AG20443 (cell line): ENCODE data around the gene MYLK.
A peak's percentile ranks its signal among the peaks of the same experiment; 100 is the strongest.

Source experiments
- DNase-seq: peaks from one replicate; pipeline ENCODE4 v3.0.0; 2012; ENCODE audit warnings: low spot score, mixed read lengths

The MYLK gene

DNA sequence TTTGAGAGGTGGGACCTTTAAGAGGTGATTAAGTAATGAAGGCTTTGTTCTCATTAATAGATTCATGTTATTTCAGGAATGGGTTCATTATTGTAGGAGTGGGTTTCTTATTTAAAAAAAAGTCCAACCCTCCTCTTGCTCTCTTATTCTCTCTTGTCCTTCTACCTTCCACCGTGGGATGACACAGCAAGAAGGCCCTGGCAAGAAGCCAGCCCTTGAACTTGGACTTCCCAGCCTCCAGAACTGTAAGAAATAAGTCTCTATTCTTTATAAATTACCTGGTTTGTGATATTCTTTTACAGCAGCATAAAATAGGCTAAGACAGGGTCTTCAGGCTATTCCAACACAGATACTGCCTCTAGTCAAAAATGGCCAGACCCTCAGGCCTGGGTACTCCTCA is 62.2 kb downstream of the MYLK start:
- no peak for DNase-seq

DNA sequence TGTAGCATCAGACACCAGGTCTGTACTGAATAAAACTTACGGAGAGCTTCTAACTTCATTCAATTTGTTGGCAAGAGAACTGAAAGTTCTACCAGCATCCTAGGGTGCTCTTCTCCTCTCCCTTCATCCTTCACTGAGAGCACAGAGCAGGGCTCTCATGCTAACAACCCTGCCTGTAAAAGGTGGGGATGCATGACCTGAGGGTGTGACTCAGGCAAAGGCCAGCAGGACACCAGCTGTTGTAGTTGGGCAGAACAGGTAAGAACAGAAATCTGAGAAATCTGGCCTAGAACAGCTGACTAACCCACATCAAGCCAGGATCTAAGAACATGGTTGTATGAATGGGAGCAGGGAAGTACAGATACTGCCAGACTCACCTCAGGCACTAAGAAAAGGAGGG is 64.2 kb downstream of the MYLK start:
- no peak for DNase-seq

DNA sequence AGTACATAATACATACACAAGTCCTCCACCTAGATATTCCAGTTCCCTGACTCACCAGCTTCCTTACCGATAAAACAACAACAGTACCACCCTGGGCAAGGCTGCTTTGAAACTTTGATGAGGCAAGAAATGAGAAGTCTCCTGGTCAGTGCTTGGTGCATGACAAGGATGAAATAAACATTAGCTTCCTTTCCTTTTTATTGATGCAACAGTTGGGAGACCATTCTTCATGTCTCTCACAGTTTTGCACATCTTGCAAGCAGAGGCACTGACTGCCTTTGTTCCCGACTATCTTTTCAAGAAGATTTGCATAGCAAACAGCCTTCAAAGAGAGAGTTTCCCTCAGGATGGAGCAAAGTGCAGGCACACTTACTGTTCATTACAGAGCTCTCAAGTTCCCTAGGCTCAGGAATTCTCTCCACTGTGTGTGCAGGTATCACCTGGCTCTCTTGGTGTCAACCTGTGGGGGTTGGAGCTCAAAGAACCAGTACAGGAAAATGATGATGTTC is 65.2 kb downstream of the MYLK start:
- DNase-seq = no peak

DNA sequence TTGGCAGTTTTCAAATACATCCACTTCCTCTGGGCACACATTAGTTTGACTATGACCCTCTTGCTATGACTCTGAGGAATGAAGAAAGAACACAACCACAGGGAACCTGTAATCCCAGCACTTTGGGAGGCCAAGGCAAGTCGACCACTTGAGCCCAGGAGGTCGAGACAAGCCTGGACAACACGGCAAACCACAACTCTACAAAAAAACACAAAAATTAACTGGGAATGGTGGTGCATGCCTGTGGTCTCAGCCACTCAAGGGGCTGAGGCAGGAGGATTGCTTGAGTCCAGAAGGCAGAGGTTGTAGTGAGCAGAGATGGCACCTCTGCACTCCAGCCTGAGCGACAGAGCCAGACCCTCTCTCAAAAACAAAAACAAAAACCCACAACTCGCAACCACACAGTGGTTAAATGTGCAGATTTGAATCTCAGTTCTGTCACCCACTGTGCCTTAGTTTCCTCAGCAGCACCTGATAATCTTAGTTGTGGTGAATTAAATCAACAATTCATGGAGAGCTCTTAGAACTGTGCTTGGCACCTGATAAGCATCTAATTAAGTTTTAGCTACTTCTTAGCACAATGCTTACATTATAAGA is 65.7 kb downstream of the MYLK start:
- DNase-seq = no peak

DNA sequence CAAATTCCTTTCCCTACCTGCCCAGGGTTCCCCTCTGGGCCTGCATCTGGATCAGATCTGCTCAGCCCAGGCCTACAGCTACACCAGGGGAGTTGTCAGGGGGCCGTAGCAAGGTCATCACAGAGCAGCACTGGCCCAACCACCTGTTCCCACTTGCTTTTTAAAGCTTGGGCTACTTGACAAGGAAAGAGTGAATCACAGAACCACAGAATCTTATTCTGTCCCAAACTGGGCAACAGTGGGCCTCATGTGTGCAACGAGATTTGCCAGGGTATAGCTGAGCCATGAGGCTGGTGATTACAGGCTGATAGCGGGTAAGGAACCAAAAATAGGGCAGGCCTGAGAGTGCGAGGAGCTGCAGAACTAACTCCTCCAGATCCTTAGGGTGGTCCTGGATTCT is 66.7 kb downstream of the MYLK start:
- DNase-seq = peak; percentile 51

DNA sequence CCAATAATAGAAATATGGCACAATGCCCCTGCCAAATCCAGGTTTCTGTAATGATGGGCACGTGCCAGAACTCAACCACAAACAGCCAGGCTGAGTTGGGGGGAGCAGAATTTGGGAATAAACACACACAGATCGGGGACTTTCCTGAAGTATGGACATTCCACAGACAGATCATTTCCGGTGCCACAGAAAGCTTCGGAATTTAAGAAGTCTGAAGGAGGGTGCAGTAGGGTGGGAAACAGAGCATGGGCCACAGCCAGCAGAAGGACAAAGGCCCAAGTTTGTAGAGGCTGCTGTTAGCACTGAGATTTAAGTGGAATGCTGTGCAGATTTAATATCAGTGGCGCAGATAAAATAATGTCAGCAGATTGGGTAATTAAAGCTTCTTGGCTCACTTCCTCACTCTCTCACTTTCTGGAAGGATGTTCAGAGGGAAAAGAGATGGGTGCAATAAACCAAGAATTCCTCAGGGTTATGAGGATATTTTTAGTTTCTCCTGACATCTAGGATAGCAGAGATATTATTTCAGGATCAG is 67.4 kb downstream of the MYLK start:
- DNase-seq = peak; percentile 82

DNA sequence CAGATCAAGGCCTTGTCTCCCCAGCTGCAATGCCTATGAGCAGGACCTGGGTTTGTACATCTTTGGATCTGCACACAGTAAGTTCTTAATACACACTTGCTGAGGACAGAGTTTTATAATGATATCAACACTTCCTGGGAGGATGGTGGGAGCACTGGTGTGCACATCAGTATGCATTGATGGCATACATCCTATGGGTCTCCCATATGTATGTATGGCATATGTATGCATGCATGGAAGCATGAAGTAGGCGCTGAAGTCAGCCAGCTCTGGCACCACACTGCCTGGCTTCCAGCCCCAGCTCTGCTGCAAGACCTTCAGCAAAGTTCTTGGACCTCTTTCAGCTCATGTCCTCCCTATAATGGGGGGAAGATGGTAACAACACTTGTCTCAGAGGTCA is 68.2 kb downstream of the MYLK start:
- DNase-seq = no peak

DNA sequence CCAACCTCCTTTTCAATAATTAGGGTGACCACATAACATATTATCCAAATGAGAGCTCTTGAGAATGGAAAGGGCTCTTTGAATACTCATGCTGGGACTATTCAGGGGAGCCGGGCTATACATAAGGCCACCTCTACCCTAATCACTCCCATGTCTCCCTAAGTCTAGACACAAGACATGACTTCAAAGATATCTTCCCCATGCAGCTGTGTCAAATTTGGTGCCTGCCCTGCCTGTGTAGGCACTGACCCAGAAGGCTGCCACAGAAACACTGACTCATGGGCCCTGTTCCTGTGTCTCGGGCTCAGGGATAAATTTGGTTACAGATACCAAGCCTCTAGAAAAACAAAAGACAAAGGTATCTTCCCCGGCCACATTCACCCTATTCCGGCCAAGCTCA is 70.3 kb downstream of the MYLK start:
- peak; percentile 63 for DNase-seq

DNA sequence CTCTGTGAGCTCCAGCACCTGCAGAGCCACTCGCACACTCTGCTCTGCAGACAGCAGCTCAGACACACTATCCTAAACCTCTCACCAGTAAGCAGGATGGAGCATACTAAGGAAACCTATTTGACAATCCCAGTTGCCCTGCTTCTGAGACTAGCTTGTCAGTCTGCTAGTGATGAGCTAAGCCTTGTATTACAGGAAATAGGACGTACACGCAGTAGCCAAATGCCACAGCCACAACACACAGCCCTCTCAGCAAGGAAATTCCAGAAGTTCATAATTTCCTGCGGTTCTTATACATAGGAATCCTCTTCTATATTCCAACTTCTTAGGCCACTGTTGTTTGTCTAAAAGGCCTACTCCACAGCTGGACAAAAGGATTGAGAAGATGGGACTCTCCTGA is 74.5 kb downstream of the MYLK start:
- peak; percentile 34 for DNase-seq

DNA sequence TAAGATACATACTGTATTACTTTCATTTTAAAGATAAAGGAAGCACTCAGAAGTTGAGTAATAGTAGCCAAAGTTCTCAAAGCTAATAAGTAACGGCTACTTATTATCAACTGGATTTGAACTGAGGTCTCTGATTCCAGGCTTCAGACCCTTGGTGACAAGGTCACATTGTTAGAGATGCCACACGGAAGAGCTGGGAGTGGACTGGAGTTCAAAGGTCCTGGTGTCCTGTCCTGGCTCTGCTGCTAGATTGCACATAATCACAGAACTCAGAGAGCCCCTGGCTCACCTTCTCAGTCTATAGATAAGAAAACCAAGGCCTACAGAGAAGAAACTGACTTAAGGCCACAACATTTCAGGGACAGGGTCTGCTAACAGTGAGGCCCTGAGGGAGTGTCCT is 75.3 kb downstream of the MYLK start:
- no peak for DNase-seq

DNA sequence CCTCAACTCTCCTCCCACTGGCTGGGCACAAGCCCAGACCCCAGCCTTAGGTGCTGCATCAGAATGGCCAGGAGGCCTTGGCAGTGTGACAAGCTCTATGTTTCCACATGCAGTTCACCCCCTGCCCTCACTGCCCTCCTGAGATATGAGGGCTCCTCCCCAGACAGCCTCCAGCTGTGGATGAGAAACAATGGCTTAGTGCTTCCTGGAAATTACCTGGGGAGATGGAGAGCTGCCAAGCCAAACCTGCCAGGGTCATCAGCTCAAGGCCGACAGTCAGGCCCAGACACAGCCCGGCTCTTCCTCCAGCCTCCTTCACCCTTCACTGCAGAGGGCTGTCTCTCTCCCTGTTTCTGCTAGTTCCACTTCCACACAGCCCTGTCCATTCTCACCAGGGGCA is 76.3 kb downstream of the MYLK start:
- DNase-seq = no peak

DNA sequence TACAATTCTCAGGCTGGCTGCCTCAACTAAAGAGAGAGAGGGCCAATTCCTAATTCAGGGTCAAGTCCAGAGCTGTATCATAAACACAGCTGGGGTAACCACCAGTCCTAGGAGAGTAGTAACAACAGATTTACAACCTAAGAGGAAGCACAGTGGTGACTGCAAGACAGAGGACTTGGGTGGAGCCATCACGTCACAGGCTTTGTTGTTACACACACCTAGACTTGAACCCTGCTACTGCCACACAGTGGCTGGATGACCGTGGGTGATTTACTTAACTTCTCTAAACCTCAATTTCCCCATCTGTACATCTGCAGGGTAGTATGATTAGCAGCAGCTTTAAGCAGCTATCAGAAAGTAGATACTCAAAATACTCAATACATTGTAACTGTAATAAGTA is 78.6 kb downstream of the MYLK start:
- no peak for DNase-seq

DNA sequence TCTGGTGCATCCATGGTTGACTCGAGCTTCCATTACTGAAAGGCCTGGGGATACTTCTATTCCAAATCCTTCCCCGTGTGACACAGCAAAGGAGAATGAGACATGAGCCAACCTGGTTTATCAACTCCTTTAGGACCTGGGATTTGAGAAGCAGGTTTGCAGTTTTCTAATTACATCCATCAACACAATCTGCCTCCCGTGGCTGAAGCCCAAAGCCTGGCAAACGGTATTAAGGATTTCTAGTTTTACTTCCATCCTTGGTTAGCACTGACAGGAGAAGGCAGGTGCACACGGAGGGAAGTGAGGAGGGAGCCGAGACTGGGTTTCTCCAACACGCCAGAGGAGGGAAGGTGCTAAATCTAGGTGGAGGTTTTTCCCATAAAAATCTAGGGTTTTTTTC is 79.0 kb downstream of the MYLK start:
- no peak for DNase-seq

DNA sequence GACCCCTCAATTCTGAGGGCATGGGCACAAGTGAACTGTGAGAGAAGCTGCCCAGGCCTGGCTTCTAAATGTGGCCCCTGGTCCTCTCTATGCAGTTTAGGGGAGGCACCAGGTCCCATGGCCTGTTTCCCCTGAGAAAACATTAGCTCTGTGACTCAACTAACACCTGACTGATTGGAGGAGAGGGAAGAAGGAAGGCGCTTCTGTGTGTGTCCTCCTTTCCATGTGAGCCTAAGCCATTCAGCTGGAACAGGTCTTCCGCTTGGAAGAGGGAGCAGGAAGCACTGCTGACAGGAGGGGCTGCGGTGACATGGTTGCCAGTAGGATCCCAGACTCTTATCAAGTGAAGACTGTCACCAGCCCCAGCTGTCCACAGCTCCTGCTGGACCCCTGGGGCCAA is 79.5 kb downstream of the MYLK start:
- no peak for DNase-seq

DNA sequence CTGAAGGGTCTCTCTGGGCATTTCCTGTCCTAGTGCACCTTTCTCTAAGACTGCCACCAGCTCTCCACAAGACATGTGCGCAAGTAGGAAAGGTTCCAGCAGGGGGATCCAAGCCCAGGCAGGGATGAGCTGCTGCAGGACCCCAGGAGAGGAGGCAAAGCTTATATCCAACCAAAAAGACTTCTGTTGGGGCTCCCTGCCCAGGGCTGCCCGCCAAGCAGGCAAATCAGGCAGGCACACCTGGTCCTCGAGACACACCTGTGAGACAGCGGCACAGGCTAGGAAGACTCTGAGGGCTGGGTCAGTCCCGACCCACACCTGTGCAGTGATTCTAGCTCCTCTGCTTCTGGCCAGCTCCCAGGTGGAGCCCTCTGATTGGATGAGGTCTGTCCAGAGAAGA is 80.6 kb downstream of the MYLK start:
- no peak for DNase-seq

DNA sequence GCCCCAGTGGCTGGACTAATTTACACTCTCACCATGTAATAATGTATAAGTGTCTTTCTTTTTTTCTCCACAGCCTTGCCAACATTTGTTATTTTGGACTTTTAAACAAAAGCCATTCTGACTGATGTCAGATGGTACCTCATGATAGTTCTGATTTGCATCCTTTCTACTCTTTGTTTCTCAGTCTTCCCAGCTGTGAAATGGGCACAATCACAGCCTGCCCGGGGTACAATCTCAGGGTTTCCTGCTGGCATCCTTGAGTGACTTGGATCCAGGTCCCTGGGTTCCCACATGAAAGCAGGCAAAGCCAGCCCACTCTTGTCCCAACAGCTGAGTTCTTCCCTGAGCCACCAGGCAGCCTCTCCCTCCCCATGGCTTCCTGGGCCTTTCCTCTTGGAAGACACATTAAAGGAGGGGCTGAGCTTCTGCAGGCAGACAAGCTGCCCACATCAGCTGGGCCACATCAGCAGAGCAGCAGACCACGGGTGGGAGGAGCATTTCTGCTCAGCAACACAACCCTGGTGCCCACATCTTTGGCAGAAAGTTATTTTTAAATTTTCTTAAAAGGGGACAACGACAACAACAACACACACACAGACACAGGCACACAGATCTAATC is 82.0 kb downstream of the MYLK start:
- DNase-seq = no peak

DNA sequence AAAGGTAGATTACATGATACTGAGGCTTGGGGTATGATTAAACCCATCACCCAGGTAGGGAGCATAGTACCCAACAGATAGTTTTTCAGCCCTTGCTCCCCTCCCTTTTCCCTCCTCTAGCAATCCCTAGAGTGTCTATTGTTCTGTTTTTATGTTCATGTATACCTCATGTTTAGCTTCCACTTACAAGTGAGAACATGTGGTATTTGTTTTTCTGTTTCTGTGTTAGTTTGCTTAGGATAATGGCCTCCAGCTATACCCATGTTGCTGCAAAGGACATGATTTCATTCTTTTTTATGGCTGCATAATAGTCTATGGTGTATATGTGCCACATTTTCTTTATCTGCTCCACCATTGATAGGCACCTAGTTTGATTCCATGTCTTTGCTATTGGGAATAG is 82.7 kb downstream of the MYLK start:
- no peak for DNase-seq

DNA sequence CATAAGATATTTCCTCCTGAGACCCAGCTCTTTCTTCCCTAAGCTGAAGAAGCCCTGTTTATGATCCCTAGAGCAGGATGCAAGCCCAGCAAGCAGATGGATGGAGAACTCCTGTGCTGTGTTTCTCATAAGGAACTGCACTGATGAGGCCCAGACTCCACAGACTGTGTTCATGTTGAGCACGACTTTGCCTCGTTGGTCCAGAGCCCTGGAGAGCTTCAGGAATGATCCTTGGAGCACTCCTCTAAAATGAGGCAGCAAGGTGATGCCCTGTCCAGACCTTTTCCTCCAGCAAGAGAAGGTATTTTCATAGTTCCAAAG is 83.8 kb downstream of the MYLK start:
- DNase-seq = peak; percentile 34

DNA sequence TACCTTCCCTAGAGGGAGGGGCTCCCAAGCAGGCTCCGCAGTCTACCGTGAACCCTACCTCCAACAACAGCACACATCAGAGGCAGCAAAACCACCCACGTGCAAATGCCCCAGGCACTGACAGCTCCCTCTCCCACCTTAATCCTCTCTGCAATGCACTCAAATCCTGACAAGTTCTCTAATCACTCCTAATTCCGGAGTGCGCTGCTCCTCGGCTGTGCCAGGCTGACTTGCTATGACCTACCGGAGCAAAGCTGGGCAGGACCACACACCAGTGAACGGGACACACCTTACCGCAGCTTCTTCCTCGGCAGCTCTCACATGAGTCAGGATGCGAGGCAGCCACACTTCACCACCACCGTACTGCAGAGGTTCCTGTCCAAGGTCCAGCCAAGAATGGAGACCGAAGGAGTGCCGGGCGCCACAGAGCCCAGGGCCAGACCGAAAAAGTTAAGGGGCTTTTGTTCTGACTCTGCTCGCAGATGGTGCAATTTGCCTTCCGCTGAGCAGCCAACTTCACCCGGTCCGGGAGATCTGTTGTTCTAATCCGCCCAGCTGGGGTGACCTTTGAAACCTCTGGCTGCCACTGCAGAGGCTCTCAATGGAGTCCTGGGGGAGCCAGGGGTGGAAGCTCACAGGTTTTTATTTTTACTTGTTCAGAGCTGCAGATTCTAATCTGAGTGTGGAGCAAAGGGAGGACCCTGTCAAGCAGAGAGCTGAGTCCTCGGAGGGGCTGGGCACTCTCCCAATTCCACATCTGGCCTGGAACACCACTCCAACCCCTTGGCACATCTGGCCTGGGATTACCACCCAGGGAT is 84.4 kb downstream of the MYLK start:
- peak; percentile 81 for DNase-seq

DNA sequence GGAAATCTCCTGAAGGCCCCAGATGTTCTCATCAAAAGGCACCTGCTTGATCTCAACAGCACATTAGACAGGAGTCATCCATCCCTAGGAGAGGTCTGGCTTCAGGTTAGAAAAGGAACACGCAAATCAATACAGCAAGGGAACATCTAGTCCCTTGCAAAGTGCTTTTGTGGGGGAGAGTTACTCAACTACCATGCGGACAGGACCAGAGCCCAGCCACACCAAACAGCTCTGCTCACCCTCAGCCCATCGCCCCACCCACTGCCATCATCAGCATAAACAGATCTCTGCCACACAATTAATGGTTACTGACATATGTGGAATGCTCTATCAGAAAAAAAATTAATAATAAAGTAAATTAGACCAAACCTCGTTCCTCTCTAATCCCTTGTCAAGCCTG is 85.6 kb downstream of the MYLK start:
- DNase-seq = no peak

DNA sequence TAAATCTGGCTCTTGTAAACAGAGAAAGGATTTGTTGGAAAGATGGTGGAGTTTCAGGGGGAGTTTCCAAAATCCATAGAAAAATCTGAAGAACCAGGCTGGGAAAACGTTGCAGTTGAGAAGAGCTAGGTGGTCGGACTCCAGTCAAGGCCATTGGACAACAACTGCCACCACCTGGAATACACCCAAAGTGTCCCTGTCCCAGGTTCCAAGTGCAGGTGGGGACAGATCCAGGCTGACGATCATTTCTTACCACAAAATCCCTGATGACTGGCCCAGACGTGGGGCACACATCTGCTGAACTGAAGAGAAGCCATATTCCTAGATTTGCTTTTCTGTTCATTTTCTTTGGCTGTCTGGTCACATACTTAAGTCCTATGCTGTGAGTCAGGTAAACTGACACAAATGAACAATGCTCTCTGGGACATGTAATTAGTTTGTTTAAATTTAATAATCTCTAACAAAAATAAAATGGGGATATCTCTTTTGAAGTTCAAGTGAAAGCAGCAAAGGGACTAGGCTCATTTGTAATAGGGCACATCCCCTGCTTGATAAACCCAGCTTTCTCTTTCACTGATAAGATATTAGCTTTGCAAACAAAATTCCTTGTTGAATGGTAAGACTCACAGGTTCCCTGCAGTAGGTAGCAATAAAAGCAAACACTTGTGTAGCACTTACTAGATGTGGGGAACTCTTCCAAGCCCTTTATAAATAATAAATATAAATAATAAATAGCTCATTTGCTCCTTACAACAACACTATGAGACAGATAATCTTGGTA is 88.5 kb downstream of the MYLK start:
- no peak for DNase-seq

DNA sequence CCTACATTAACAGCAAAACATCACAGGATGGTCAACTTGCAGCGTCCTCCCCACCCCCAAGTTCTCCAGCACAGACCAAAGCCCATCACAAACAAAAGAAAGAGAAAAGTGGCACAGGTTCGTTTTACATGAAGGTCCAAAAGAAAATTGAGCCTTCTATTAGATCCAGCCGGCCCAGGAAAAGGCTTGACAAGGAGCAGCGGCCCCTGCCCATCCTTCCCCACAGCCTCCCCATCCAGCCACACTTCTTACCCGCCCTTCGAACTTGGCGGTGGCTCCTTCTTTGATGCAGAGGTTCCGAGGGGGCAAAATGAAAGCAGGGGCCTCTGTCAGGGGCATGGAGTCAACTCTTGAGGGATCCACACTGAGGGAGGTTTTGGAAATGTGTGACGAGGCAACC is 90.7 kb downstream of the MYLK start:
- DNase-seq = no peak
